Left ventricle myocardium inferior (tissue), 1 donor: ENCODE data around the gene ARHGAP25. TPM values are rescaled to one million over a fixed set of nuclear protein-coding genes. Genes with fewer than 3 reads are reported as not detected.

Source experiments
- DNase-seq: peaks from one replicate; pipeline ENCODE4 v3.0.0-alpha.2; 2020
- H3K27ac ChIP-seq: fragments of 200-600 bp; replicated peaks from 2 replicates; pipeline ENCODE4 v1.8.0; 2021
- H3K27me3 ChIP-seq: fragments of 200-600 bp; 2 replicates; pipeline ENCODE4 v1.8.0; 2021; ENCODE audit warnings: low read depth
- H3K36me3 ChIP-seq: fragments of 200-600 bp; 2 replicates; pipeline ENCODE4 v1.8.0; 2021
- H3K4me1 ChIP-seq: fragments of 200-600 bp; 2 replicates; pipeline ENCODE4 v1.8.0; 2021
- H3K4me3 ChIP-seq: fragments of 200-600 bp; 2 replicates; pipeline ENCODE4 v1.8.0; 2021; ENCODE audit warnings: mild to moderate bottlenecking, moderate library complexity
- H3K9me3 ChIP-seq: fragments of 200-600 bp; replicated peaks from 2 replicates; pipeline ENCODE4 v1.8.0; 2021
- intact Hi-C: fragments of 100-400 bp; cut with micrococcal nuclease; formaldehyde crosslinking; loops from one replicate; pipeline ENCODE4 v1.11.0; 2022
- total RNA-seq: library from RNA; stranded (reverse); fragmentation: NEBNext Ultra II Directional; extraction: Animal tissue kit (Norgen Biotek cat#: 25700); gene quantifications from one replicate; pipeline ENCODE4 v1.2.1, GENCODE V29; 2021
- TF ChIP-seq, protein P1 (sequence below): fragments of 200-600 bp; IDR thresholded peaks from 2 replicates; pipeline ENCODE4 v1.8.0; 2021; ENCODE audit warnings: antibody characterized with exemption, mild to moderate bottlenecking, borderline replicate concordance
- donor health status: DM: no; HTN: yes; CAD: no; lungs with severe emphysema.

ARHGAP25 gene
- total RNA-seq, 1 donor from 2014 or later: 5.3 TPM

DNA sequence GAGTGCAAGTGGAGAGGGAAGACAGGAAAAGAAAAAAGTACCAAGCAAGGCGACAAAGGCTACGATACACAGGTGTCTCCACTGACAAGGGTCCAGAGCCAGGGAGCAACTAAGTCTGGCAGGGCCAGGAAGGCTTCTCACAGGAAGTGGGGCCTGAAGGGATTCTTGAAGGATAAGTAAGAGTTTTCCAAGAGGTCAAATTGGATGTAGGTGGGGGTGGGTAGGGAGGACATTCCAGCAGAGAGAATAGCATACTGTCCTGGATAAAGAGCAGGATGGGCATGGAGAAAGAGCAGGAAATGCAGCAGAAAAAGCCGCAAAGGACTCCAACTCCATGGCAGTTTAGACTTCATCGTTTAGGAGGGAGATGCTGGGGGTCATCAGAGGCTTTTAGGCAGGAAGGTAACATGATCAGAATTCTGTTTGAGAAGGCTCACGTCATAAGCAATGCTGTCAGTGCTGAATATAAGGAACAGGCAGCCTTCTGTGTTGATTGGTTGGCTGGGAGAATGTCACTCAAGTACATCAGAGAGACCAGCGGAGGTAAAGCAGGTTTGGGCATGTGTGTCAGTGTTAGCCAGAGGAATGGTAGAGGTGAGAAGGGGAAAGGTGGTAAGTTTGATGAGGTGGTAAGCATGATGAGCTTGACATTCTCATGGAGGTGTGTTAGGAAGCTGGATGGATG lies 35.1 kb downstream of the ARHGAP25 start:
- Histone ChIP-seq H3K36me3 (no peaks in the 10 kb centered on the region), H3K27me3 (no peaks in the 10 kb centered on the region), H3K27ac (peak overlapping the region; percentile 86), H3K4me3 (no peak overlapping the region), H3K9me3 (no peaks in the 10 kb centered on the region), H3K4me1 (peaks cover 62% of the 10 kb centered on the region)
- DNase-seq: no peak
- intact Hi-C loops: no loop called here
- TF ChIP-seq, protein P1, sequence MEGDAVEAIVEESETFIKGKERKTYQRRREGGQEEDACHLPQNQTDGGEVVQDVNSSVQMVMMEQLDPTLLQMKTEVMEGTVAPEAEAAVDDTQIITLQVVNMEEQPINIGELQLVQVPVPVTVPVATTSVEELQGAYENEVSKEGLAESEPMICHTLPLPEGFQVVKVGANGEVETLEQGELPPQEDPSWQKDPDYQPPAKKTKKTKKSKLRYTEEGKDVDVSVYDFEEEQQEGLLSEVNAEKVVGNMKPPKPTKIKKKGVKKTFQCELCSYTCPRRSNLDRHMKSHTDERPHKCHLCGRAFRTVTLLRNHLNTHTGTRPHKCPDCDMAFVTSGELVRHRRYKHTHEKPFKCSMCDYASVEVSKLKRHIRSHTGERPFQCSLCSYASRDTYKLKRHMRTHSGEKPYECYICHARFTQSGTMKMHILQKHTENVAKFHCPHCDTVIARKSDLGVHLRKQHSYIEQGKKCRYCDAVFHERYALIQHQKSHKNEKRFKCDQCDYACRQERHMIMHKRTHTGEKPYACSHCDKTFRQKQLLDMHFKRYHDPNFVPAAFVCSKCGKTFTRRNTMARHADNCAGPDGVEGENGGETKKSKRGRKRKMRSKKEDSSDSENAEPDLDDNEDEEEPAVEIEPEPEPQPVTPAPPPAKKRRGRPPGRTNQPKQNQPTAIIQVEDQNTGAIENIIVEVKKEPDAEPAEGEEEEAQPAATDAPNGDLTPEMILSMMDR: no peak

DNA sequence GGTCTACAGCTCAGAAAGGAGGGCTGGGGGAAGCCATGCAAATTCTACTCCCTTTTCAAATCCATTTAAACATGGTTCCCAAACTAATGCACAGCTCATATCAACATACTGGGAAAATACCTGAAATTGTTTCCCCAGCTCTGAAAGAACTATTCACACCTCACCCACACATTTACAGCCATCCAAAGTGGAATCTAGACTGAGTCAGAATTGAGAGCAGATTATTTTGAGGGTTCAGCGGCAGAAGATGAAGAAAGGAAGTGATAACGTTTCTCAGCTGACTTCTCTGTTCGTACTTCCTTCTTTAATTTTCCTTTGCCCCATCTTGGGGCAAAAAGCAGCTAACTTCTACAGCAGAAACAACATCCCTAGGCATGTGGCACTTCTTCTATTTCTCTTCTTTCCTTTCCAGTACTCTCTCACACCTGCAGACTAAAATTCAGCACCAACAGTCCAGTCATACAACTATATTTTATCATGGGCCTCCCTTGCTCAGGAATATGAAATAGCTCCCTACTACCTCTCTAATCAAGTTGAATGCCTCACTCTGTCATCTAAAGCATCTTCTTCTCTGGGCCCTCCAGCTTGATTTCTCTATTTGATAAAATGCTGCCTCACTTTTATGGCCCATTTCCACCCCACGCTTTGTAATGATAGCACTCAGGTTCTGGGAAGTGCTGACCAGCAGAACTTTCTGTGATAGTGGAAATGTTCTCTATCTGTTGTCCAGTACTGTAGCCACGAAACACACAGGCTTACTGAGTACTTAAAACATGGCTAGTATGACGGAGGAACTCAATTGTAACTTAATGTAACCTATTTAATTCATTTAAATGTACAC lies 35.9 kb downstream of the ARHGAP25 start:
- intact Hi-C loops: no loop called here
- Histone ChIP-seq H3K36me3 (no peaks in the 10 kb centered on the region), H3K9me3 (no peaks in the 10 kb centered on the region), H3K27me3 (no peaks in the 10 kb centered on the region), H3K27ac (peak overlapping the region; percentile 86), H3K4me3 (no peak overlapping the region), H3K4me1 (peaks cover 61% of the 10 kb centered on the region)
- TF ChIP-seq, protein P1: no peak
- no peak for DNase-seq

DNA sequence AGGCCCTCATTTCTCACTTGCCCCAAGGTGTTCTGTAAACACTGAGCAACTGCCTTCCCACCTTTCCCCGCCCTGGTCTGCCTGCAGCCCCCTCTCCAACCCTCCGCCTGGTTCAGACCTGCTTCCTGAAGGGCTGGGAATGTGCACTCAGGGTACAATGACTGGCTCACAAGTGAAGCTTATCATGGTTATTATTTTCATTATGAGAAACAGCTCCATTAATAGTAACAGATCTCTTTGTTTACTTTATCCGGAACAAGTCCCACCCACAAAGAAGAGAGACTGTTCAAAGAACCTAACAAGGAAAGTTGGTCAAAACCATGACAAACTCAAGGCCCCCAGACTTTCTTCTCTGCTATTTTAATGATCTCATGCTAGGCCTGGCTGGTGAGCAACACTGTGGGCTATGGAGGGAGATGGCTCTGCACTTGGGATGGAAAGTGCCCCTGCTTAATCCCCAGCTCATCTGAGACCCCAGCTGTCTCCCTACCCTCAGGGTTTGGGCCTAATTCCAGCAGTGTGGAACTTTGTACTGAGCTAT lies 36.7 kb downstream of the ARHGAP25 start:
- intact Hi-C loops: no loop called here
- no peaks in the 10 kb centered on the region for H3K36me3 ChIP-seq
- H3K27ac ChIP-seq: peak overlapping the region; percentile 86
- H3K9me3 ChIP-seq: no peaks in the 10 kb centered on the region
- TF ChIP-seq, protein P1: no peak
- H3K27me3 ChIP-seq: no peaks in the 10 kb centered on the region
- peaks cover 58% of the 10 kb centered on the region for H3K4me1 ChIP-seq
- DNase-seq: no peak
- H3K4me3 ChIP-seq: no peak overlapping the region

DNA sequence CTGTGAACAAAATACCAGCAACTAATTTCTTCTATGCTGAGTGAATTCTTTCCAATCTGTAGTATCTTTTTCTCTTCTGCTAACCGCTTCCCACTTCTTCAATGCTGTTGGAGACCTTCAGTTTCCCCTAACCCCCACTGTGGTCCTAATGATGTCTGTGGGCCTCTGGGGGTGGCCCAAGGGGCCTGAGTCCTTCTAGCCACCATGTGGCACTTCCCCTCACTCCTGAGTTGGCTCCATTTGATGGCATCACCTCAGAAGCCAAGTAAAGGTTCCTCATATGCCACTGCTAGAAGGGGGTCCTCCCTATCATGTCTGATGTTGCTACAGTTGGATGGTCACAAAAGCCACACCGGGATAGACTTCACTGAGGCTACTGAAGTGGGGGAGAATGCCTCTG lies 37.5 kb downstream of the ARHGAP25 start:
- H3K27ac ChIP-seq: peak overlapping the region; percentile 86
- no peak for DNase-seq
- no peaks in the 10 kb centered on the region for H3K9me3 ChIP-seq
- no peak overlapping the region for H3K4me3 ChIP-seq
- intact Hi-C loops: no loop called here
- no peaks in the 10 kb centered on the region for H3K27me3 ChIP-seq
- TF ChIP-seq, protein P1: no peak
- H3K36me3 ChIP-seq: no peaks in the 10 kb centered on the region
- peaks cover 51% of the 10 kb centered on the region for H3K4me1 ChIP-seq

- Histone ChIP-seq H3K9me3 (no peaks in the 10 kb centered on the region), H3K27ac (peak overlapping the region; percentile 91), H3K27me3 (no peaks in the 10 kb centered on the region), H3K4me3 (peak overlapping the region; percentile 67), H3K36me3 (no peaks in the 10 kb centered on the region), H3K4me1 (peaks cover 61% of the 10 kb centered on the region)
- TF ChIP-seq, protein P1: no peak
- DNase-seq: peak; percentile 70
- intact Hi-C loops: no loop called here
Observed at GRCh38 chr2:68774569-68775271, 40.1 kb downstream of the ARHGAP25 start.
